Measurements from ENCODE around the gene SMARCB1.

The SMARCB1 gene

DNA sequence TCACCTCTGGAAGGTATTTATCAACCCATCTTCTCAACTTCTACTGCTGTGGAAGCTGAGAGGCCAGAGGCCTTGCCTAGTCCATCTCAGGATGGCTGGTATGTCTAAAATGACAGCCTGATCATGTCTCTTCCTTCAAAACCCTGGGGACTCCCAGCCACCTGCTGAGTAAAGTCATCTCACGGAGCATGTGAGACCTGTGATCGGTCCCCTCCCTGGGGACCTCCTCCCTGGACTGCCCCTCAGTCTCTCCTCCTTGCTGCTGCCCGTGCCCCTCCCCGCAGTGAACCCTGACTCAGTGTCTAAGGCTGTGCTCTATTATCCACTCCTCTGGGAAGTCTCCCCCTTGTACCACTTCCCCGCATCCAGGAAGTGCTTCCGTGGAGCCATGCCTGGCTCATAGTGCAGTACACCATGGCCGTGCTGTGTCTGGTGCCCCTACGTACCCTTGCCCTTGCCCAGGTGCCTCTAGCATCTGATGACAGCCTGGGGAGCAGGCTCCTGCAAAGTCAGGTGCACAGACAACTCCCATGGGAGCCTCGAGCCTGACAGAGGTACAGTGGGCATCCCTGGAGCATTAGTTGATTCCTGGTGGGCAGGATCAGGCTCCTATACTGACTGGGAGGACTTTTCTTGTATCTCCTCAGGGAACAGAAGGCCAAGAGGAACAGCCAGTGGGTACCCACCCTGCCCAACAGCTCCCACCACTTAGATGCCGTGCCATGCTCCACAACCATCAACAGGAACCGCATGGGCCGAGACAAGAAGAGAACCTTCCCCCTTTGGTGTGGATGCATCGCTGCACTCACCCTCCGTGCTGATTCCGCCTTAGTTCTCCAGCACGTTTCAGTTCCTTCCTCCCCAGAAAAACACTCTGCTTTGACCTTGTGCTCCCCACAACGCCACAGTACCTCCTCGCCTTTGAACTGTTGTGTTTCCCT, 13.8 kb downstream of the SMARCB1 start:
- H3K4me3 ChIP-seq (ENCODE audit: low read depth, low read length) = no peak overlapping the region
- no peak for DNase-seq (ENCODE audit: low read depth)
- TF ChIP-seq POLR2A (IDR thresholded peaks at IDR 0.05; ENCODE audit: extremely low read depth, insufficient read length) (no peak), MYC (IDR thresholded peaks at IDR 0.05; ENCODE audit: low read depth, low read length) (no peak)
- TF ChIP-seq, protein P1, sequence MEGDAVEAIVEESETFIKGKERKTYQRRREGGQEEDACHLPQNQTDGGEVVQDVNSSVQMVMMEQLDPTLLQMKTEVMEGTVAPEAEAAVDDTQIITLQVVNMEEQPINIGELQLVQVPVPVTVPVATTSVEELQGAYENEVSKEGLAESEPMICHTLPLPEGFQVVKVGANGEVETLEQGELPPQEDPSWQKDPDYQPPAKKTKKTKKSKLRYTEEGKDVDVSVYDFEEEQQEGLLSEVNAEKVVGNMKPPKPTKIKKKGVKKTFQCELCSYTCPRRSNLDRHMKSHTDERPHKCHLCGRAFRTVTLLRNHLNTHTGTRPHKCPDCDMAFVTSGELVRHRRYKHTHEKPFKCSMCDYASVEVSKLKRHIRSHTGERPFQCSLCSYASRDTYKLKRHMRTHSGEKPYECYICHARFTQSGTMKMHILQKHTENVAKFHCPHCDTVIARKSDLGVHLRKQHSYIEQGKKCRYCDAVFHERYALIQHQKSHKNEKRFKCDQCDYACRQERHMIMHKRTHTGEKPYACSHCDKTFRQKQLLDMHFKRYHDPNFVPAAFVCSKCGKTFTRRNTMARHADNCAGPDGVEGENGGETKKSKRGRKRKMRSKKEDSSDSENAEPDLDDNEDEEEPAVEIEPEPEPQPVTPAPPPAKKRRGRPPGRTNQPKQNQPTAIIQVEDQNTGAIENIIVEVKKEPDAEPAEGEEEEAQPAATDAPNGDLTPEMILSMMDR (IDR thresholded peaks at IDR 0.05; ENCODE audit: low read depth, low read length) = no peak
- TF ChIP-seq, protein P2, sequence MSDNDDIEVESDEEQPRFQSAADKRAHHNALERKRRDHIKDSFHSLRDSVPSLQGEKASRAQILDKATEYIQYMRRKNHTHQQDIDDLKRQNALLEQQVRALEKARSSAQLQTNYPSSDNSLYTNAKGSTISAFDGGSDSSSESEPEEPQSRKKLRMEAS (IDR thresholded peaks at IDR 0.05; ENCODE audit: low read depth, low read length) = no peak

DNA sequence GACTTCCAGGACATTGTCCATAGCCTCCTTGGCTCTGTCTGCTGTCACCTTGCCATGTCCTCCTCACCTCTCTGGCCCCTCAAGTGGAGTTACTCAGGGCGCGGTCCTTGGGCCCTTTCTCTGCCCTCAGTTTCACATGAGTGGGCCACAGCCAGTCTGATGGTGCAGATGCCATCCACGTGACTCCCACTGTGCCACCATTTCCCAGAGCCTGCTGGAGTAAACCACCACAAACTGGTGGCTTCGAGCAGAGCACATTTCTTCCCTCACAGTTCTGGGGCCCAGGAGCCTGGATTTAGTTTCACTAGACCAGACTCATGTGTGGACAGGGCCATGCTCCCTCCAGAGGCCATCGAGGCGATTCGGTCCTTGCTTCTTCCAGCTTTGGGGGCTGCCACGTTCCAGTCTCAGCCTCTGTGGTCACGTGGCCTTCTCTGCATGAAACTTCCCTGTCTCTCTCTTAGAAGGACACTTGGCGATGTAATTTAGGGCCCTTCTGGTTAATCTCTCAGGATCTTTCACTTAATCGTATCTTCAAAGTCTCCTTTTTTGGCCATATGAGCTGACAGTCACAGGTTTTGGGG, 14.6 kb downstream of the SMARCB1 start:
- H3K4me3 ChIP-seq (ENCODE audit: low read depth, low read length) = no peak overlapping the region
- no peak for DNase-seq (ENCODE audit: low read depth)
- TF ChIP-seq POLR2A (IDR thresholded peaks at IDR 0.05; ENCODE audit: extremely low read depth, insufficient read length) = no peak
- TF ChIP-seq, protein P2 (IDR thresholded peaks at IDR 0.05; ENCODE audit: low read depth, low read length) = no peak
- TF ChIP-seq, protein P1 (IDR thresholded peaks at IDR 0.05; ENCODE audit: low read depth, low read length) = no peak

DNA sequence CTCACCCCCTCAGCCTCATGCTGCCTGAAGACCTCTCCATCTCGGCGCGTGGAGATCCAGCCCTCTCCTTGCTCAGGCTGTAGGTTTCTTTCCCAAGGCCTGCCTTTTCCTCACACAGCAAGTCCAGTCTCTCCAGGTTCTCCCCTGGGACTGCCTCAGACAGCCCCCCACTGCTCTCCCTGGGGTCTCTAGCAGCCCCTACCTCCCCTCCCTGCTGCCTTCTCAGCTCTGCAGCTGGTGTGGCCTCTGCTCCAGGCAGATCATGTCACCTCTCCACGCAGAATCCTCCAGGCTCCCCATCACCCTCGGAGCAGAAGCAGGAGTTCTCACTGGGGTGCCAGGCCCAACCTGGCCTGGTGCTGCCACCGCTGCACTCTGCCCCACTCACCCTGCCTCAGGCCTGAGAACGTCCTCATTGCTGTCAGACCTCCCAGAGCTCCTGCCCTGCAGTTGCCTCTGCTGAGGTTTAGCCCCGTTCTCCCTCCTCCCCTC, 15.2 kb downstream of the SMARCB1 start:
- no peak overlapping the region for H3K4me3 ChIP-seq (ENCODE audit: low read depth, low read length)
- no peak for TF ChIP-seq MYC (IDR thresholded peaks at IDR 0.05; ENCODE audit: low read depth, low read length)
- TF ChIP-seq, protein P2 (IDR thresholded peaks at IDR 0.05; ENCODE audit: low read depth, low read length) = no peak
- TF ChIP-seq, protein P1 (IDR thresholded peaks at IDR 0.05; ENCODE audit: low read depth, low read length) = no peak
- no peak for TF ChIP-seq POLR2A (IDR thresholded peaks at IDR 0.05; ENCODE audit: extremely low read depth, insufficient read length)
- DNase-seq (ENCODE audit: low read depth) = no peak

DNA sequence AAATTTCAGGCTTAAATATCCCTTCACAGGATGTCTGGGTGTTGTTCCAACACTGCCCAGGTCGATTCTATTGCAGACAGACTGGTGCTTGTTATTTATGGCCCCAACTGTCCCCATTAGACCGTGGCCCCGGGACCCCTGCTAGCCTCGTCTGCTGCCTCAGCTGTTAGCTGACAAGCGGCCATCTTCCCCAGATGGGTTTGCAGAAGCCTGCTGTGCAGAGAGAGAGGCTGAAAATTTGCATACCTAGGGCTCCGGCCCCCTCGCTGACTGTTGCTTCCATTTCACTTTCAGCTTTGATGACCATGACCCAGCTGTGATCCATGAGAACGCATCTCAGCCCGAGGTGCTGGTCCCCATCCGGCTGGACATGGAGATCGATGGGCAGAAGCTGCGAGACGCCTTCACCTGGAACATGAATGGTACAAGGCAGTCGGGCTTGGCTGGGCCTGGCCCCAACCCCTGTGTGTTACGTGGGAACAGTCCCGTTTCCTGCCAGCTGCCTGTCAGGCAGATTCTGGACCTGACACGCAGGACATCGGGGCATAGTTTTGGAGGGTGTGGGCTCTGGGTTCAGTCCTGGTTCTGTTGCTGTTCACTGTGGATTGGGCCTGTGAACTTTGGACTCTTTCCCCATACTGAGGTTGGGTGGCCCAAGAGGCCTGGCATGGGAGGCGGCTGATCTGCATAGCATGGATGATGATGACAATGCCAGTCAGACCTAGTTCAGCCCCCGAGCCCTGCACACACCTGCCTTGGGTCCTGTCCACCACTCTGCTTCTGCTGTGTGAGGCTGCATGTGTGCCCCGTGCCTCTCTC, 16.4 kb downstream of the SMARCB1 start:
- no peak overlapping the region for H3K4me3 ChIP-seq (ENCODE audit: low read depth, low read length)
- DNase-seq (ENCODE audit: low read depth) = no peak
- TF ChIP-seq POLR2A (IDR thresholded peaks at IDR 0.05; ENCODE audit: extremely low read depth, insufficient read length) = no peak
- TF ChIP-seq, protein P2 (IDR thresholded peaks at IDR 0.05; ENCODE audit: low read depth, low read length) = no peak
- TF ChIP-seq, protein P1 (IDR thresholded peaks at IDR 0.05; ENCODE audit: low read depth, low read length) = no peak

DNA sequence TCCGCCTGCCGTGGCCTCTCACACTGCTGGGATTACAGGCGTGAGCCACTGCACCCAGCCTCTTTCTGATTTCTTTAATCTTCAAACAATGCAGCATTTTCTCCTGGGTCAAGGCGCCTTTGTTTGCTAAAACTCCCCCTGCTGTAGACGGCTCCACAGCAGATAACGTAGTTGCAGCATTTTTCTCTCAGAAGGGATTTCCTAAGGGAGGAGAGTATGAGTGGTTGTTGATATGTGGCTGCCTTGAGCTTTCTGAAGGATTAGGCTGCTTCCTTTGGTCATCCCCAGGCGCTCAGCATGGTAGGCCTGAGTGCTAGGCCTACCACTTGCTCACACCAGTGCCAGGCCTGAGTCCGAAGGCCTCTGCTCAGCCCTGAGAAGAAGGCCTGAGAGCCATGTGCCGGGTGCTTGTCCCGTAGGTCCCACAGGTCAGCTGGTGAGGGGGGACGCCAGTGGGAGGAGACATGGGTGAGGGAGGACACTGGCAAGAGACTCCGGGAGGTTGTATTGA, 18.1 kb downstream of the SMARCB1 start:
- no peak for DNase-seq (ENCODE audit: low read depth)
- no peak overlapping the region for H3K4me3 ChIP-seq (ENCODE audit: low read depth, low read length)
- TF ChIP-seq POLR2A (IDR thresholded peaks at IDR 0.05; ENCODE audit: extremely low read depth, insufficient read length) (no peak), MYC (IDR thresholded peaks at IDR 0.05; ENCODE audit: low read depth, low read length) (no peak)
- TF ChIP-seq, protein P2 (IDR thresholded peaks at IDR 0.05; ENCODE audit: low read depth, low read length) = no peak
- TF ChIP-seq, protein P1 (IDR thresholded peaks at IDR 0.05; ENCODE audit: low read depth, low read length) = no peak
